Astrocyte of the spinal cord (primary cell): ENCODE data around the gene TERB1.
A peak's percentile ranks its signal among the peaks of the same experiment; 100 is the strongest.

Source experiments
- DNase-seq: peaks from one replicate; pipeline ENCODE4 v3.0.0; 2011; ENCODE audit warnings: low read depth, low spot score
- H3K4me3 ChIP-seq: 2 replicates; pipeline ENCODE4 v1.5.1; 2011; ENCODE audit warnings: low read depth, mild to moderate bottlenecking, low read length, moderate library complexity
- in situ Hi-C: cut with HindIII; loops from 2 replicates; pipeline ENCODE4 v1.10.0; 2017; ENCODE audit warnings: low sequenced_read_pairs
- TF ChIP-seq, protein P1 (sequence below): IDR thresholded peaks from 2 replicates; pipeline ENCODE4 v1.5.1; 2012; ENCODE audit warnings: low read depth, mild to moderate bottlenecking, low read length, inconsistent platforms

TERB1 gene

DNA sequence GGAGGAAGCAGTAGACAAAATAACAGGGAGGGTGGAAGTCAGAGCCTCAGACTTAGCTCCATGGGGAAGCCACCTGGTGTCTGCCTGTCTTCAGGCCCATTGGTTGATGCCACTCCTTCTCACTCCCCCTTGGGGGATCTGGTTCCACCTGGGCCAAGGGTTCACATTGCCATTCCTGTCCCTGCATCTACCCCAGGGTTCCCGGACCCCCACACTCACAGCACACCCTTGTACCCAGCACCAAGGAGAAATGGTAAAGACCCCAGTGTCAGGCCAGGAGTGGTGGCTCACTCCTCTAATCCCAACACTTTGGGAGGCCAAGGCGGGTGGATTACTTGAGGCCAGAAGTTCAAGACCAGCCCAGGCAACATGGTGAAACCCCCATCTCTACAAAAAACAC is 41.8 kb upstream of the TERB1 start:
- no peak for DNase-seq
- TF ChIP-seq, protein P1, sequence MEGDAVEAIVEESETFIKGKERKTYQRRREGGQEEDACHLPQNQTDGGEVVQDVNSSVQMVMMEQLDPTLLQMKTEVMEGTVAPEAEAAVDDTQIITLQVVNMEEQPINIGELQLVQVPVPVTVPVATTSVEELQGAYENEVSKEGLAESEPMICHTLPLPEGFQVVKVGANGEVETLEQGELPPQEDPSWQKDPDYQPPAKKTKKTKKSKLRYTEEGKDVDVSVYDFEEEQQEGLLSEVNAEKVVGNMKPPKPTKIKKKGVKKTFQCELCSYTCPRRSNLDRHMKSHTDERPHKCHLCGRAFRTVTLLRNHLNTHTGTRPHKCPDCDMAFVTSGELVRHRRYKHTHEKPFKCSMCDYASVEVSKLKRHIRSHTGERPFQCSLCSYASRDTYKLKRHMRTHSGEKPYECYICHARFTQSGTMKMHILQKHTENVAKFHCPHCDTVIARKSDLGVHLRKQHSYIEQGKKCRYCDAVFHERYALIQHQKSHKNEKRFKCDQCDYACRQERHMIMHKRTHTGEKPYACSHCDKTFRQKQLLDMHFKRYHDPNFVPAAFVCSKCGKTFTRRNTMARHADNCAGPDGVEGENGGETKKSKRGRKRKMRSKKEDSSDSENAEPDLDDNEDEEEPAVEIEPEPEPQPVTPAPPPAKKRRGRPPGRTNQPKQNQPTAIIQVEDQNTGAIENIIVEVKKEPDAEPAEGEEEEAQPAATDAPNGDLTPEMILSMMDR: no peak
- in situ Hi-C loops: no loop called here
- H3K4me3 ChIP-seq: no peak overlapping the region

DNA sequence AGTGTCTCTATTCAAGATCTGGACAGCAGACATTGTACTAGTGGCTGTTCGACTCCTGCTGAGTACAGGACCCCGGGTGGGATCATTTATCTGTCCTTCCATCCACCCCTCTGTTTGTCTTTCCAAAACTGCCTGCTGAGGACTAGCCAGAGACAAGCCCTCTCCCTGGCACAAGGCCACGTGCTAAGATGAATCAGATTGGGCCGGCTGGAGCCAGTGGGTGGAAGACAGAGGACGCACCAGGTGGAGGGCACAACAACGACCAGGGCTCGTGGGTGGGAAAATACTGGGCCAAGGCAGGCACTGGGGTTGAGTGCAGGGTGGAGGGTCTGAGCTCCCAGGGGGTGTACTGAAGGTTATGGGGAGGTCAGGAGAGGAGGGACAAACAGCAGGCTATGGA is 41.4 kb upstream of the TERB1 start:
- peak; percentile 16 for DNase-seq
- TF ChIP-seq, protein P1: no peak
- no peak overlapping the region for H3K4me3 ChIP-seq
- in situ Hi-C loops: no loop called here

DNA sequence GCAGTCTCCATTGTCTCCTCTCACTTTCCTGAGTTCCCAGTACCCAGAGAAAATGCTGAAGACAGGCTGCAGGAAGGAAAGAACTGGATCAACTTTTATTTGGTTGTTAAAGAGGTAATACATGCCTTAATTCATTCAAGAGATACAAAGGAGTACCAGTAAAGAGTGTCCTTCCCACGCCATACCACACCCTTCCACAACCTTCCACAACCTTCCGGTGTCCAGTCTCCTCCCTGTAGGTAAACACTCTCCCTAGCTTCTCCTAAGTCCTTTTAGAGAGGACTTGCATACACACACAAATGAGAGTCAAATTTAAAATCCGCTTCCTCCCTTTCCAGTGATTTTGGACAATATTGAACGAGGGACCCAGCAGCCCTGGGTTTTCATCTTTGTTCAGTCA is 40.0 kb upstream of the TERB1 start:
- no peak overlapping the region for H3K4me3 ChIP-seq
- in situ Hi-C loops: no loop called here

GRCh38 chr16:66840883-66841282 is 39.5 kb upstream of the TERB1 start:
- TF ChIP-seq, protein P1: no peak
- H3K4me3 ChIP-seq: no peak overlapping the region
- in situ Hi-C loops: no loop called here
- DNase-seq: no peak

More for the DNA sequence above, 40.0 kb upstream of the TERB1 start:
- TF ChIP-seq, protein P1: no peak
- no peak for DNase-seq

DNA sequence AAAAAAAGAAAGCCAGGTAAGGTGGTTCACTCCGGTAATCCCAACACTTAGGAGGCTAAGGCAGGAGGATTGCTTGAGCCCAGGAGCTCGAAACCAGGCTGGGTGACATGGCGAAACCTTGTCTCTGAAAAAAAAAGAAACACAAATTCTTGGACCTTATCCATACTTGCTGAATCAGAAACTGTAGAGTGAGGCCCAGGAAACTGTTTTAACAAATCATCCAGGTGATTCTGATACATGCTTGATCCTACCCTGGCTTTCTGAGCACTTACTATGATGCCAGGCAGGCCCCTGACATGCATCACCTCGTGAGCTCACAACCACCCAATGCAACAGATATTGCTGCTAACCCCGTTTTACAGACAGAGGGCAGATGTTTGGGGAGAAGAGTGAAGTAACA is 33.4 kb upstream of the TERB1 start:
- TF ChIP-seq, protein P1: no peak
- H3K4me3 ChIP-seq: no peak overlapping the region
- in situ Hi-C loops: no loop called here
- no peak for DNase-seq

- in situ Hi-C loops: no loop called here
- TF ChIP-seq, protein P1: no peak
- peak; percentile 5 for DNase-seq
- no peak overlapping the region for H3K4me3 ChIP-seq
These were observed 31.4 kb upstream of the TERB1 start for GRCh38 chr16:66832661-66833305.
